Measurements from ENCODE around the gene RARA.
"Not testable (repeated sequence)": the region's sequence is repeated elsewhere in the genome, so short reads cannot be mapped to it uniquely, and the experiment has no call there.

RARA gene

DNA sequence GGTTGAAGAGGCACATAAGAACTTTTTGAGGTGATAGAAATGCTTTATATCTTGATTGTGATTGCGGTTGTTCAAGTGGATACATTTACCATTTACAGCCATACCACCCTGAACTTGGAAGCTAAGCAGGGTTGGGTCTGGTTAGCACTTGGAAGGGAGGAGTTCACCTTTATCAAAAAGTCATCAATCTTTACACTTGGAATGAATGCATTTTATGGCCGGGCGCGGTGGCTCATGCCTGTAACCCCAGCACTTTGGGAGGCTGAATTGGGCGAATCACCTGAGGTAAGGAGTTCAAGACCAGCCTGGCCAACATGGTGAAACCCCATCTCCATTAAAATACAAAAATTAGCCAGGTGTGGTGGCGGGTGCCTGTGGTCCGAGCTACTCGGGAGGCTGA is 65.0 kb downstream of the RARA start:
- Histone ChIP-seq H3K9ac (ENCODE audit: low read length) (no peak overlapping the region), H2AK5ac (ENCODE audit: low read length, severe bottlenecking) (no peak overlapping the region), H3K79me1 (replicated peaks; ENCODE audit: low read length, poor library complexity, severe bottlenecking) (no peaks in the 10 kb centered on the region), H2AFZ (ENCODE audit: low read depth, low read length) (no peak overlapping the region), H4K8ac (ENCODE audit: low read length) (no peak overlapping the region), H3K23ac (ENCODE audit: low read length in 2 of 2) (no peak overlapping the region), H3K4me3 (ENCODE audit: insufficient read depth in 1 of 2, low read depth in 1 of 2, low read length in 2 of 2) (no peak overlapping the region), H3K27ac (ENCODE audit: low read length, poor library complexity, severe bottlenecking) (no peak overlapping the region), H3K27me3 (ENCODE audit: control insufficient read depth in 1 of 2, insufficient read depth in 1 of 2, low read length in 2 of 2) (peaks cover 0 to 4% of the 10 kb centered on the region in 2 experiments), H2BK15ac (ENCODE audit: low read depth, poor library complexity, severe bottlenecking) (no peak overlapping the region), H3K4ac (ENCODE audit: low read depth in 1 of 2, low read length in 2 of 2) (no peak overlapping the region), H3K18ac (ENCODE audit: low read depth in 1 of 2, low read length in 2 of 2) (no peak overlapping the region), H2BK5ac (ENCODE audit: low read depth, low read length, poor library complexity, severe bottlenecking) (no peak overlapping the region), H3K4me1 (ENCODE audit: control insufficient read depth, insufficient read depth, low read depth, low read length) (no peaks in the 10 kb centered on the region), H3K14ac (ENCODE audit: low read length in 2 of 2) (no peak overlapping the region), H2BK120ac (ENCODE audit: low read depth, low read length) (no peak overlapping the region), H3K36me3 (ENCODE audit: control insufficient read depth in 1 of 2, insufficient read depth in 2 of 2, low read depth in 1 of 2, low read length in 2 of 2) (no peaks in the 10 kb centered on the region), H4K91ac (ENCODE audit: low read length) (no peak overlapping the region), H2BK12ac (ENCODE audit: low read length in 2 of 2) (no peak overlapping the region), H3K4me2 (ENCODE audit: low read length, poor library complexity, severe bottlenecking) (no peak overlapping the region), H3K9me3 (ENCODE audit: control insufficient read depth, low read length) (no peaks in the 10 kb centered on the region)
- no peak for DNase-seq
- 87% methylated on average over 7 of the region's 8 CpGs for WGBS

DNA sequence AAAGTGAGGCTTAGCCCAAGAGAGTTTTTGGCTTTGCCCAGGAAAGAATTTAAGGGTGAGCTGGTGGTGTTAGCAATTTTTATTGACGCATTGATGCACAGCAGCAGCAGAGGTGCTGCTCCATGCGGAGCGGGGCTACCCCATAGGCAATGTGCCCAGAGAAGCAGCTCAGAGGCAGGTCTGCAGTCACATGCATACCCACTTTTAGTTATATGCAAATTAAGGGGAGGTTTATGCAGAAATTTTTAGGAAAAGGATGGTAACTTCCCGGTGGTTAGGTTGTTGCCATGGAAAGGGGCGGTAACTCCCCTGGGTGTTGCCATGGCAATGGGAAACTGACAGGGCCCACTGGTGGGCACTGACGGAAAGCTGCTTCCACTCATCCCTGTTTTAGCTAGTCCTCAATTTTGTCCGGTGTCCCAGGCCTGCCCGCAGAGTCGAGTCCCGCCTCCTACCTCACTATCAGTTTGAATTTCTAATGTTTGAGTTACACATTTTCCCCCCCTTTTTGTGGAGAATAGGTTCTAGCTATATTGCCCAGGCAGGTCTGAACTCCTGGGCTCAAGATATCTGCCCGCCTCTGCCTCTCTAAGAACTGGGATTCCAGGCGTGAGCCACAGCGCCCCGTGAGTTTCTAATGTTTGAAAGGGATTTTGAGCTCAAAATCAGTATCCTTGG is 66.0 kb downstream of the RARA start:
- H3K9me3 ChIP-seq (ENCODE audit: control insufficient read depth, low read length), result no peaks in the 10 kb centered on the region
- H4K91ac ChIP-seq (ENCODE audit: low read length), result no peak overlapping the region
- no peaks in the 10 kb centered on the region for H3K4me1 ChIP-seq (ENCODE audit: control insufficient read depth, insufficient read depth, low read depth, low read length)
- H3K23ac ChIP-seq (ENCODE audit: low read length in 2 of 2), result no peak overlapping the region
- no peak overlapping the region for H2AK5ac ChIP-seq (ENCODE audit: low read length, severe bottlenecking)
- no peak overlapping the region for H3K18ac ChIP-seq (ENCODE audit: low read depth in 1 of 2, low read length in 2 of 2)
- H3K27me3 ChIP-seq (ENCODE audit: control insufficient read depth in 1 of 2, insufficient read depth in 1 of 2, low read length in 2 of 2), result peaks cover 0 to 4% of the 10 kb centered on the region in 2 experiments
- H2BK120ac ChIP-seq (ENCODE audit: low read depth, low read length), result no peak overlapping the region
- H2BK5ac ChIP-seq (ENCODE audit: low read depth, low read length, poor library complexity, severe bottlenecking), result no peak overlapping the region
- H3K36me3 ChIP-seq (ENCODE audit: control insufficient read depth in 1 of 2, insufficient read depth in 2 of 2, low read depth in 1 of 2, low read length in 2 of 2), result no peaks in the 10 kb centered on the region
- DNase-seq, result no peak
- 92% methylated on average over 10 of the region's 14 CpGs for WGBS
- H4K8ac ChIP-seq (ENCODE audit: low read length), result no peak overlapping the region
- H3K4me3 ChIP-seq (ENCODE audit: insufficient read depth in 1 of 2, low read depth in 1 of 2, low read length in 2 of 2), result no peak overlapping the region
- no peak overlapping the region for H3K27ac ChIP-seq (ENCODE audit: low read length, poor library complexity, severe bottlenecking)
- H3K4ac ChIP-seq (ENCODE audit: low read depth in 1 of 2, low read length in 2 of 2), result no peak overlapping the region
- H3K9ac ChIP-seq (ENCODE audit: low read length), result no peak overlapping the region
- no peak overlapping the region for H3K14ac ChIP-seq (ENCODE audit: low read length in 2 of 2)
- H2BK12ac ChIP-seq (ENCODE audit: low read length in 2 of 2), result no peak overlapping the region
- no peak overlapping the region for H3K4me2 ChIP-seq (ENCODE audit: low read length, poor library complexity, severe bottlenecking)
- H2BK15ac ChIP-seq (ENCODE audit: low read depth, poor library complexity, severe bottlenecking), result no peak overlapping the region
- no peaks in the 10 kb centered on the region for H3K79me1 ChIP-seq (replicated peaks; ENCODE audit: low read length, poor library complexity, severe bottlenecking)
- H2AFZ ChIP-seq (ENCODE audit: low read depth, low read length), result no peak overlapping the region

DNA sequence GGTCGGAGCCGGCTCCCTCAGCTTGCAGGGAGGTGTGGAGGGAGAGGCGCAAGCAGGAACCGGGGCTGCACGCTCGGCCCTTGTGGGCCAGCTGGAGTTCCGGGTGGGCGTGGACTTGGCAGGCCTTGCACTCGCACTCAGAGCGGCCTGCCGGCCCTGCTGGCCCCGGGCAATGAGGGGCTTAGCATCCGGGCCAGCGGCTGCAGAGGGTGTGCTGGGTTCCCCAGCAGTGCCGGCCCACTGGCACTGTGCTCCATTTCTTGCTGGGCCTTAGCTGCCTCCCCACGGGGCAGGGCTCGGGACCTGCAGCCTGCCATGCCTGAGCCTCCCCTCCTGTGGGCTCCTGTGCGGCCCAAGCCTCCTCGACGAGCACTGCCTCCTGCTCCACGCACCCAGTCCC is 66.8 kb downstream of the RARA start:
- H3K4me2 ChIP-seq (ENCODE audit: low read length, poor library complexity, severe bottlenecking); H3K9me3 ChIP-seq (ENCODE audit: control insufficient read depth, low read length); H2AK5ac ChIP-seq (ENCODE audit: low read length, severe bottlenecking); H2BK12ac ChIP-seq (ENCODE audit: low read length in 2 of 2); H3K36me3 ChIP-seq (ENCODE audit: control insufficient read depth in 1 of 2, insufficient read depth in 2 of 2, low read depth in 1 of 2, low read length in 2 of 2); DNase-seq; H3K27me3 ChIP-seq (ENCODE audit: control insufficient read depth in 1 of 2, insufficient read depth in 1 of 2, low read length in 2 of 2); H3K4me1 ChIP-seq (ENCODE audit: control insufficient read depth, insufficient read depth, low read depth, low read length); H3K79me1 ChIP-seq (replicated peaks; ENCODE audit: low read length, poor library complexity, severe bottlenecking); H3K9ac ChIP-seq (ENCODE audit: low read length); H2BK120ac ChIP-seq (ENCODE audit: low read depth, low read length); H2BK15ac ChIP-seq (ENCODE audit: low read depth, poor library complexity, severe bottlenecking); H2AFZ ChIP-seq (ENCODE audit: low read depth, low read length); H4K8ac ChIP-seq (ENCODE audit: low read length); H3K4me3 ChIP-seq (ENCODE audit: insufficient read depth in 1 of 2, low read depth in 1 of 2, low read length in 2 of 2); H4K91ac ChIP-seq (ENCODE audit: low read length); H3K18ac ChIP-seq (ENCODE audit: low read depth in 1 of 2, low read length in 2 of 2); H2BK5ac ChIP-seq (ENCODE audit: low read depth, low read length, poor library complexity, severe bottlenecking); H3K27ac ChIP-seq (ENCODE audit: low read length, poor library complexity, severe bottlenecking); H3K23ac ChIP-seq (ENCODE audit: low read length in 2 of 2); H3K14ac ChIP-seq (ENCODE audit: low read length in 2 of 2); H3K4ac ChIP-seq (ENCODE audit: low read depth in 1 of 2, low read length in 2 of 2): not testable (repeated sequence)
- 91% methylated on average over 21 of the region's 21 CpGs for WGBS

DNA sequence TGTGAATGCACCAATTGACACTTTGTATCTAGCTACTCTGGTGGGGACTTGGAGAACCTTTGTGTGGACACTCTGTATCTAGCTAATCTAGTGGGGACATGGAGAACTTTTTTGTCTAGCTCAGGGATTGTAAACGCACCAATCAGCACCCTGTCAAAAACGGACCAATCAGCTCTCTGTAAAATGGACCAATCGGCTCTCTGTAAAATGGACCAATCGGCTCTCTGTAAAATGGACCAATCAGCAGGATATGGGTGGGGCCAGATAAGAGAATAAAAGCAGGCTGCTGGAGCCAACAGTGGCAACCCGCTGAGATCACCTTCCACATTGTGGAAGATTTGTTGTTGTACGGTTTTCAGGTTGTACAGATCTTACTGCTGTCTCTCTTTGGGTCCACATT is 67.6 kb downstream of the RARA start:
- H2BK5ac ChIP-seq (ENCODE audit: low read depth, low read length, poor library complexity, severe bottlenecking); H2AK5ac ChIP-seq (ENCODE audit: low read length, severe bottlenecking); H3K36me3 ChIP-seq (ENCODE audit: control insufficient read depth in 1 of 2, insufficient read depth in 2 of 2, low read depth in 1 of 2, low read length in 2 of 2); H2AFZ ChIP-seq (ENCODE audit: low read depth, low read length); H3K27me3 ChIP-seq (ENCODE audit: control insufficient read depth in 1 of 2, insufficient read depth in 1 of 2, low read length in 2 of 2); H2BK15ac ChIP-seq (ENCODE audit: low read depth, poor library complexity, severe bottlenecking); H3K14ac ChIP-seq (ENCODE audit: low read length in 2 of 2); H2BK12ac ChIP-seq (ENCODE audit: low read length in 2 of 2); H3K79me1 ChIP-seq (replicated peaks; ENCODE audit: low read length, poor library complexity, severe bottlenecking); H4K91ac ChIP-seq (ENCODE audit: low read length); H3K4ac ChIP-seq (ENCODE audit: low read depth in 1 of 2, low read length in 2 of 2); H3K23ac ChIP-seq (ENCODE audit: low read length in 2 of 2); H3K9me3 ChIP-seq (ENCODE audit: control insufficient read depth, low read length); H3K4me2 ChIP-seq (ENCODE audit: low read length, poor library complexity, severe bottlenecking); H3K18ac ChIP-seq (ENCODE audit: low read depth in 1 of 2, low read length in 2 of 2); H3K9ac ChIP-seq (ENCODE audit: low read length); H2BK120ac ChIP-seq (ENCODE audit: low read depth, low read length); H3K27ac ChIP-seq (ENCODE audit: low read length, poor library complexity, severe bottlenecking); H3K4me3 ChIP-seq (ENCODE audit: insufficient read depth in 1 of 2, low read depth in 1 of 2, low read length in 2 of 2); H4K8ac ChIP-seq (ENCODE audit: low read length); DNase-seq; H3K4me1 ChIP-seq (ENCODE audit: control insufficient read depth, insufficient read depth, low read depth, low read length): not testable (repeated sequence)
- WGBS, result 94% methylated on average over 6 of the region's 6 CpGs
